ENCODE measurements around the gene ITGA11.

The ITGA11 gene

GRCh38 chr15:68330416-68330815 is 101.5 kb downstream of the ITGA11 start:
- no peaks in the 10 kb centered on the region for H3K27me3 ChIP-seq (replicated peaks)
- in situ Hi-C loops (cut with HindIII; ENCODE audit: low pct_ligation_motif_present, low sequenced_read_pairs), result no loop called here

GRCh38 chr15:68328964-68329363 is 103.0 kb downstream of the ITGA11 start:
- DNase-seq, result no peak
- no peak overlapping the region for H3K27ac ChIP-seq
- H3K36me3 ChIP-seq (replicated peaks), result peaks cover 71% of the 10 kb centered on the region
- in situ Hi-C loops (cut with HindIII; ENCODE audit: low pct_ligation_motif_present, low sequenced_read_pairs), result no loop called here
- H3K4me3 ChIP-seq (ENCODE audit: low read depth, low read length), result no peak overlapping the region
- TF ChIP-seq, protein P1, sequence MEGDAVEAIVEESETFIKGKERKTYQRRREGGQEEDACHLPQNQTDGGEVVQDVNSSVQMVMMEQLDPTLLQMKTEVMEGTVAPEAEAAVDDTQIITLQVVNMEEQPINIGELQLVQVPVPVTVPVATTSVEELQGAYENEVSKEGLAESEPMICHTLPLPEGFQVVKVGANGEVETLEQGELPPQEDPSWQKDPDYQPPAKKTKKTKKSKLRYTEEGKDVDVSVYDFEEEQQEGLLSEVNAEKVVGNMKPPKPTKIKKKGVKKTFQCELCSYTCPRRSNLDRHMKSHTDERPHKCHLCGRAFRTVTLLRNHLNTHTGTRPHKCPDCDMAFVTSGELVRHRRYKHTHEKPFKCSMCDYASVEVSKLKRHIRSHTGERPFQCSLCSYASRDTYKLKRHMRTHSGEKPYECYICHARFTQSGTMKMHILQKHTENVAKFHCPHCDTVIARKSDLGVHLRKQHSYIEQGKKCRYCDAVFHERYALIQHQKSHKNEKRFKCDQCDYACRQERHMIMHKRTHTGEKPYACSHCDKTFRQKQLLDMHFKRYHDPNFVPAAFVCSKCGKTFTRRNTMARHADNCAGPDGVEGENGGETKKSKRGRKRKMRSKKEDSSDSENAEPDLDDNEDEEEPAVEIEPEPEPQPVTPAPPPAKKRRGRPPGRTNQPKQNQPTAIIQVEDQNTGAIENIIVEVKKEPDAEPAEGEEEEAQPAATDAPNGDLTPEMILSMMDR (IDR thresholded peaks at IDR 0.05; ENCODE audit: low read depth, low read length, missing control alignments), result no peak
- H3K27me3 ChIP-seq (replicated peaks), result no peaks in the 10 kb centered on the region

More at GRCh38 chr15:68330416-68330815, 101.5 kb downstream of the ITGA11 start:
- no peak overlapping the region for H3K27ac ChIP-seq
- peaks cover 61% of the 10 kb centered on the region for H3K36me3 ChIP-seq (replicated peaks)
- no peak for DNase-seq
- TF ChIP-seq, protein P1 (IDR thresholded peaks at IDR 0.05; ENCODE audit: low read depth, low read length, missing control alignments), result no peak
- no peak overlapping the region for H3K4me3 ChIP-seq (ENCODE audit: low read depth, low read length)

- no peak overlapping the region for H3K4me3 ChIP-seq (ENCODE audit: low read depth, low read length)
- no peaks in the 10 kb centered on the region for H3K27me3 ChIP-seq (replicated peaks)
- H3K27ac ChIP-seq, result no peak overlapping the region
- DNase-seq, result no peak
- in situ Hi-C loops (cut with HindIII; ENCODE audit: low pct_ligation_motif_present, low sequenced_read_pairs), result no loop called here
- TF ChIP-seq, protein P1 (IDR thresholded peaks at IDR 0.05; ENCODE audit: low read depth, low read length, missing control alignments), result no peak
- peaks cover 76% of the 10 kb centered on the region for H3K36me3 ChIP-seq (replicated peaks)
Measured at GRCh38 chr15:68328443-68328842, 103.5 kb downstream of the ITGA11 start.

- no peak overlapping the region for H3K4me3 ChIP-seq (ENCODE audit: low read depth, low read length)
- H3K36me3 ChIP-seq (replicated peaks), result peaks cover 82% of the 10 kb centered on the region
- no peak for DNase-seq
- in situ Hi-C loops (cut with HindIII; ENCODE audit: low pct_ligation_motif_present, low sequenced_read_pairs), result no loop called here
- no peak overlapping the region for H3K27ac ChIP-seq
- H3K27me3 ChIP-seq (replicated peaks), result no peaks in the 10 kb centered on the region
- TF ChIP-seq, protein P1 (IDR thresholded peaks at IDR 0.05; ENCODE audit: low read depth, low read length, missing control alignments), result no peak
Measured at GRCh38 chr15:68326711-68327354, 105.1 kb downstream of the ITGA11 start.

GRCh38 chr15:68325726-68326125 is 106.2 kb downstream of the ITGA11 start:
- H3K27ac ChIP-seq, result no peak overlapping the region
- no peak for DNase-seq
- TF ChIP-seq, protein P1 (IDR thresholded peaks at IDR 0.05; ENCODE audit: low read depth, low read length, missing control alignments), result no peak
- H3K36me3 ChIP-seq (replicated peaks), result peaks cover 85% of the 10 kb centered on the region
- in situ Hi-C loops (cut with HindIII; ENCODE audit: low pct_ligation_motif_present, low sequenced_read_pairs), result no loop called here
- no peak overlapping the region for H3K4me3 ChIP-seq (ENCODE audit: low read depth, low read length)
- no peaks in the 10 kb centered on the region for H3K27me3 ChIP-seq (replicated peaks)

GRCh38 chr15:68322796-68323195 is 109.2 kb downstream of the ITGA11 start:
- H3K27me3 ChIP-seq (replicated peaks), result no peaks in the 10 kb centered on the region
- no peak overlapping the region for H3K4me3 ChIP-seq (ENCODE audit: low read depth, low read length)
- in situ Hi-C loops (cut with HindIII; ENCODE audit: low pct_ligation_motif_present, low sequenced_read_pairs), result no loop called here
- no peak for DNase-seq
- H3K36me3 ChIP-seq (replicated peaks), result peaks cover 90% of the 10 kb centered on the region
- H3K27ac ChIP-seq, result no peak overlapping the region
- TF ChIP-seq, protein P1 (IDR thresholded peaks at IDR 0.05; ENCODE audit: low read depth, low read length, missing control alignments), result no peak

All from brain microvascular endothelial cell (primary cell).